Suprapubic skin (tissue), 3 donors: ENCODE measurements around the gene CORO1C.

Experiments used
- EP300 ChIP-seq: sonication (generic); formaldehyde crosslinking; IDR thresholded peaks from one replicate; pipeline ENCODE4 v1.6.1; 2017; ENCODE audit warnings: antibody characterized with exemption
- TF ChIP-seq, protein P1 (sequence below), 2 donors: fragments of 200-600 bp in 1 of 2; fragments of 450-650 bp in 1 of 2; sonication (generic) in 1 of 2; IDR thresholded peaks; one replicate each; pipeline ENCODE4 v1.5.1; 2016 to 2019; ENCODE audit warnings: antibody characterized with exemption in 2 of 2, mild to moderate bottlenecking in 1 of 2, moderate library complexity in 1 of 2

DNA sequence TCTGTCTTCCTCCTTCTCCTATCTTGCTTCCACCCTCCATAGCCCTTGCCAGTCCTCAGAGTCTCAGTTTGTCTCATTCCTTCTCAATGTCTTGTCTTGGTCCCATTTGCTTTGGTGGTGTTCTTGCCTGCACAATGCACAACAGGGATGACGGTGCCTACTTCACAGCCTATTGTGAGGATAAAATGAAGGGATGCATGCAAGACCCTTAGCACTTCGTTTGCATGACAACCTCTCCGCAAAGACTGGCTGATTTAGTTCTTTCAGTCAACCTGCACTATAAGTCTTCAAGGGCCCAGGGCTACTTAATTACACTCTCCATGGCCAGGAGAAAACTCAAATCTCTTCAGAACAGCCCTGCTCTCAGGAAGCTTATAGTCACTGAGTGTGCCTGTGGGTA lies 106.1 kb downstream of the CORO1C start:
- TF ChIP-seq, protein P1, sequence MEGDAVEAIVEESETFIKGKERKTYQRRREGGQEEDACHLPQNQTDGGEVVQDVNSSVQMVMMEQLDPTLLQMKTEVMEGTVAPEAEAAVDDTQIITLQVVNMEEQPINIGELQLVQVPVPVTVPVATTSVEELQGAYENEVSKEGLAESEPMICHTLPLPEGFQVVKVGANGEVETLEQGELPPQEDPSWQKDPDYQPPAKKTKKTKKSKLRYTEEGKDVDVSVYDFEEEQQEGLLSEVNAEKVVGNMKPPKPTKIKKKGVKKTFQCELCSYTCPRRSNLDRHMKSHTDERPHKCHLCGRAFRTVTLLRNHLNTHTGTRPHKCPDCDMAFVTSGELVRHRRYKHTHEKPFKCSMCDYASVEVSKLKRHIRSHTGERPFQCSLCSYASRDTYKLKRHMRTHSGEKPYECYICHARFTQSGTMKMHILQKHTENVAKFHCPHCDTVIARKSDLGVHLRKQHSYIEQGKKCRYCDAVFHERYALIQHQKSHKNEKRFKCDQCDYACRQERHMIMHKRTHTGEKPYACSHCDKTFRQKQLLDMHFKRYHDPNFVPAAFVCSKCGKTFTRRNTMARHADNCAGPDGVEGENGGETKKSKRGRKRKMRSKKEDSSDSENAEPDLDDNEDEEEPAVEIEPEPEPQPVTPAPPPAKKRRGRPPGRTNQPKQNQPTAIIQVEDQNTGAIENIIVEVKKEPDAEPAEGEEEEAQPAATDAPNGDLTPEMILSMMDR (IDR thresholded peaks at IDR 0.05) = no peak
- TF ChIP-seq EP300 = no peak
